CD4-positive, alpha-beta T cell treated with Interleukin-4 for 1 hour (primary cell): Measurements from ENCODE around the gene AKAP9.
"Not testable (repeated sequence)": the region's sequence is repeated elsewhere in the genome, so short reads cannot be mapped to it uniquely, and the experiment has no call there.

Experiments
- DNase-seq, 2 donors: peaks; one replicate each; pipeline ENCODE4 v3.0.0-alpha.2; 2020 to 2022

Gene AKAP9

DNA sequence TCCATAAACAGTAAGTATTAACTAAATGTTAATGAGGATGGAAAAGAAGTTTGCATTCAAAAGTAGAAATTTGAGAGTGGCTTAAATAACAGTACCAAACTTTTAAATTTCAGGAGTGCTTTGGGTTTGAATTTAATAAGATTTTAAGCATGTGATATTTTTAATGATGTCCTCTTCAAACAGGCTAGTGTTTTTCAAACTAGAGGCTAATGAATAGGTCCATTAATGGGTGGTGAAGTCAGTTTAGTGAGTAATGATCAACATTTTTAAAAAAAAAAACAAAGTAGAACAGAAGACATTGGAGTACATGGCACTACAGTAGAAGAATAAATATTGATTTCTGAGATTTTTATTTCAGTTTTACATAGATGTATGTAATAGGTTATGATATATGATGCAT, 72.9 kb downstream of the AKAP9 start:
- DNase-seq = no peak

DNA sequence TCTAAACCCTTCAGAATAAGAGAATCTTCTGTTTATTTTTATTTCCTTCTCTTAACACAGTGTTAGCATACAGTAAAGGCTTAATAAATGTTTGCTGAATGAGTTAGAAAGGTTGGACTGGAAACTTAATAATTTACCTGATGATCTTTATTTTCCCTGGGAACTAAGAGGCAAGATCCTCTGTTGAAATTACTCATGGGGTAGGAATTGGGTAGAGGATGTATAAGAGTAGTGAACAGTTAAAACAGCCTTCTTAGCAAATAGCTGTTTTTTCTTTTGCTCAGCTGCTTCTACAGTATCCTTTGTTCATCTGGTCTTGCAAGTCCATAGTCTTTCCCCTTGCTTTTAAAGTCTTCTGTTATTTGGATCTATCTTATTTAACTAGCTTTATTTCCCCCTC, 80.0 kb downstream of the AKAP9 start:
- DNase-seq = no peak

DNA sequence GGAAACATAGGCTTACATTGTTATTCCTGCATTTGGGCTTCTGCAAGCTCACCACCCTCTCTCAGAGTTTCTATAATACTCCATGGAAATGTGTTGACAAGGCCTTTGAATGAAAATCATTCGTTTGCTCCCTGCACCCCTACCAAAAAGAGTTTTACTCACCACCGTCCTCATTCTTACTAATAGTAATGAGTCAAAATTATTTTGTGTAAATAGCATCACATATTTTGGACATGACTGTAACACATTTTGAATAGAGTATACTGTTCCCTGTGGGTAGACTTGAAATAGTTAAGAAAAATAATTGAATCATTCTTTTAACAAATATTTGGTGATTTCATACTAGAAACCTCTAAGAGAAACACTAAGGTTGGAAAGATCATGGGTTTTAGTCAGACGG, 84.6 kb downstream of the AKAP9 start:
- no peak for DNase-seq

DNA sequence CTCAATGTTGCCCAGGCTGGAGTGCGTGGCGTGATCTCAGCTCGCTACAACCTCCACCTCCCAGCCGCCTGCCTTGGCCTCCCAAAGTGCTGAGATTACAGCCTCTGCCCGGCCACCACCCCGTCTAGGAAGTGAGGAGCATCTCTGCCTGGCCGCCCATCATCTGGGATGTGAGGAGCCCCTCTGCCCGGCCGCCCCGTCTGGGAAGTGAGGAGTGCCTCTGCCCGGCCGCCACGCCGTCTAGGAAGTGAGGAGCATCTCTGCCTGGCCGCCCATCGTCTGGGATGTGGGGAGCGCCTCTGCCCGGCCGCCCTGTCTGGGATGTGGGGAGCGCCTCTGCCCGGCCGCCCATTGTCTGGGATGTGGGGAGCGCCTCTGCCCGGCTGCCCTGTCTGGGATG, 86.0 kb downstream of the AKAP9 start:
- not testable (repeated sequence) for DNase-seq

DNA sequence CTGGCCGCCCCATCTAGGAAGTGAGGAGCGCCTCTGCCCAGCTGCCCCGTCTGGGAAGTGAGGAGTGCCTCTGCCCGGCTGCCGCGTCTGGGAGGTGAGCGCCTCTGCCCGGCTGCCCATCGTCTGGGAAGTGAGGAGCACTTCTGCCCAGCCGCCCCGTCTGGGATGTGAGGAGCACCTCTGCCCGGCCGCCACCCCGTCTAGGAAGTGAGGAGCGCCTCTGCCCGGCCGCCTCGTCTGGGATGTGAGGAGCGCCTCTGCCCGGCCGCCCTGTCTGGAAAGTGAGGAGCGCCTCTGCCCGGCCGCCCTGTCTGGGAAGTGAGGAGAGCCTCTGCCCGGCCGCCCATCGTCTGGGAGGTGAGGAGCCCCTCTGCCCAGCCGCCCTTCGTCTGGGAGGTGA, 86.5 kb downstream of the AKAP9 start:
- not testable (repeated sequence) for DNase-seq

DNA sequence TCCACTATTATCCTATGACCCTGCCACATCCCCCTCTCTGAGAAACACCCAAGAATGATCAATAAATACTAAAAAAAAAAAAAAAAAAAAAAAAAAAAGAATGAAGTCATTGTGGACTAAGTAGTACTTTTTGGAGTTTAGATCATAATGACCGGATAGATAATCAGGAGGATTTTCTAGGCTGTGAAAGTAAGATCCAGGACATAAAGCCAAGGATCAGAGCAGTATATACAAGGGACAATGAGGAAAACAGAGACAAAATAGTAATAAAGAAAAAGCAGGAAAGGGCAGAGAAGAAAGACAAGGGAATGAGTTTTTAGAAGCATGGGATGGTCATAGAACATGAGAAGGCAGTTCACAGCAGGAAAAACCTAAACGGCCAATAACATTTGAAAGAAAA, 87.6 kb downstream of the AKAP9 start:
- DNase-seq = no peak

DNA sequence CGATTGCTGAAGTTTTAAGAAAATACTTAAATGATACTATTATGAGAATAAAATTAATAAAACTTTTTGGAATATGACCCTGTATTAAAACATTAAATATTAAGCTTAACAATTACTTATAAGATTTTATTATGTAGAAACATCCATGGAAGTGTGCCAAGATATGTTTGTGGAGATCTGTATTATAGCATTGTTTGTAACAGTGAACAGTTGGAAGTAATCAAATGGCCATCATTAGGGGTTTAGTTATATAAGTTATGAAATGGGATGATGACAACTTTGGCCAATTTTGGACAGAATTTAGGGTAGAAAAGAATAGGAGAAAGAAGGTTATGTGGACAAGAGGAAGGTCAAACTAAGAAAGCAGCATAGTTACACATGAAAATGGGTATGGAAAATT, 88.0 kb downstream of the AKAP9 start:
- no peak for DNase-seq

DNA sequence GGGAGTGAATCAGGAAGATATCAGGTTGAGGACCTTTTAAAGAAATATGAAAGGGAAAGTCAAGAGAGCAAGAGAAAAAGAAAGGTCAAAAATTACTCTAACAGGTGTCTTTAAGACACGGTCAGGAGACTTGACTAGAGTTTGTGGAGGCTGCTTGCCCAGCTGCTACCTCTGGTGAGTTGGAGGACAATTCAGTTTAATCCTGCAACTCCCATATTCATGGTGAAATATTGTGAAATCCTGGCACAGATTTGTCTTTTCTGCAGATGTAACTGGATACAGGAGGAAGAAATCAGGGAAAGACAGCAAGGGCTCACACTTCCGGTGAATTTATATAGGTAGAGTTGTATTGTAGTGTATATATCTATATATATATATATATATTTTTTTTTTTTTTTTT, 93.5 kb downstream of the AKAP9 start:
- no peak for DNase-seq

DNA sequence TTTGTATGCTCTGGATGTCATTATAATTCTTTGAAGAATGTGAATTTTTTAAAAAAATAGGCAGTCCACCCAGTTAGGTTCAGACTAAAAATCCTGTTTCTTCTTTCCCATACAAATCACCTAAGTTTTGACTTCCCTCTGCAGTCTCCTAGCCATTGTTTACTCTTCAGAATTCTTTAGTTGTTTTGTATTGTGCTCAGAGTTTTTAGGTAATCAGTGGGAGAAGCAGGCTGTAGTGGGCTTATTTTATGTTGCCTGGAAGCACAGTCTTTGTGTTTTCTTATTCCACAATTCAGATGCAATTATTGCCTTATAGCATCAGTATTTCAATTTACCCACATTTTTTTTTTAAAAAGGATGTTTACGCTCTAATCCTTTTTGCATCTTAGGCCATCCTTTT, 94.9 kb downstream of the AKAP9 start:
- no peak for DNase-seq

DNA sequence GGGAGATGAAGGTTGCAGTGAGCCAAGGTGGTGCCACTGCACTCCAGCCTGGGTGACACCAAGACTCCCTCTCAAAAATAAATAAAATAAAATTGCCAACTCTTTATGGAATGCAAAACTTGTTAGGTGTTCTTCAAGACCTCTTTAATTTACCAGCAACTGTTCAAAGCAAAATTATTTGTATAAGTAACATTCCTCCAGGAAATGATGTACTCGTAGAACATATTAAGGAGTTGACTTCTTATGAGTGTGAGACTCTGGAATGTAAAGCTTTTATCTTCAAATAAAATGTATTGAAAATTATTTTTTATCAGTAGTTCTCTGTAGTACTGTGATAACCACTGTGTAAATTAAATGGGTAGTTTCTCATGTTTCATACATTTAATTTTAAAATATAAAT, 99.2 kb downstream of the AKAP9 start:
- DNase-seq = no peak

DNA sequence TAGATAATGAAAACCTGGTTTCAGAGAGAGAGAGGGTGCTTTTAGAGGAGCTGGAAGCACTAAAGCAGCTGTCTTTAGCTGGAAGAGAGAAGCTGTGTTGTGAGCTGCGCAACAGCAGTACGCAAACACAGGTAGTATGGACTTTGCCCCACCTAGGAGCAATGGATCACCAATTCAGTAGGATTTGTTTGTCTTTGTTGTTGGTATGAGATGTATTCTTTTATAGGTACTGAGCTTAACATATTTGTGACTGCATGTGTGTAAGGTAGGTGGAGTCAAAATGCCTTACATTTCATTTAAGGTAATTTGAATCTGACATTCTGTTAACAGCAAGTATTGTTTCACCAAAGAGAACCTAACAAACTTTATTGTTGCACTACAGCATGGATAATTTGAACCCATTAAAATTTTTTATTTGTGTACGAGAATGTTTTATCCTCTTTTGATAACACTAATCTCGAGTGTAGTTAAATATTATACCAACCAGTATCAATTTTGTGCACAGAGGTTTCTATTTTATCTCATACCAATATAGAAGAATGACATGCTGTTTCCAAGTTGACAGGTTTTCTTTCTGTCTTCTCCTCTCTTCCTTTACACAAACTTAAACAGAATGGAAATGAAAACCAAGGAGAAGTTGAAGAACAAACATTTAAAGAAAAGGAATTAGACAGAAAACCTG, 101.5 kb downstream of the AKAP9 start:
- DNase-seq = no peak

DNA sequence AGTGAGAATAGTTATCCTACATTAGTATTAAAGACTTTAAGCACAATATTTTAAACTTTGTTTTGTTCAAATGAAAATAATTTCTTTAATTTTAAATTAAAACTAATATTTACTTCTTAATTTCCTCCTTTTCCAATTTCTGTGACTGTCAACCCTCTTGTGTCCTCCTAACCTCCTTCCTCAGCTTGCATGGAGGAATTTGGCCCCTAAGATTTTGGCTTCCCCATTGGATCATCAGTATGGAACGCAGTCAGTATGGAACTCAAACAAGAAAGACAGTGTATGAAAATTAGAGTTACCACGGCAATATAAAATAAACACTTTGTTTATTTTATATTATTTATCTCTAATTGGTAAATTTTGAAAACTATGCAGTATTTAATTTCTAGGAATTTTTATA, 102.4 kb downstream of the AKAP9 start:
- no peak for DNase-seq

DNA sequence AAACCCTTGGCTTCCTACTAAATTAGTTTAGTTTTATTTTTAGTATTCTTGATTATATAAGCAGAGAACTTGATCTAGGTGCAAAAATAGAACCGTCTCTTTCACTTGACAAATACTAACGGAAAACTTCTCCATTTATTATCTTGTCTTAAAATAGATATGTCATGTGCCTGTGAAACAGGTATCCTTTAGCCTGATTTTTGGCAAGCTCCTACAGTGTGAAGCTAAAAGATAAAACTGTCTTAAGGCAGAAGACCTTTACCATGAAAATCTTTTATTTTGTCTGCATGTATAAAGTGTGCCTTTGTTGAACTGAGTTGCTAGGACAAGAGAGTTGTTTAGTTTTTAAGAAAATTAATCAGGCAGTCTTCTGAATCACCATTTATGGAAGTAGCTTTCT, 103.0 kb downstream of the AKAP9 start:
- DNase-seq = no peak

DNA sequence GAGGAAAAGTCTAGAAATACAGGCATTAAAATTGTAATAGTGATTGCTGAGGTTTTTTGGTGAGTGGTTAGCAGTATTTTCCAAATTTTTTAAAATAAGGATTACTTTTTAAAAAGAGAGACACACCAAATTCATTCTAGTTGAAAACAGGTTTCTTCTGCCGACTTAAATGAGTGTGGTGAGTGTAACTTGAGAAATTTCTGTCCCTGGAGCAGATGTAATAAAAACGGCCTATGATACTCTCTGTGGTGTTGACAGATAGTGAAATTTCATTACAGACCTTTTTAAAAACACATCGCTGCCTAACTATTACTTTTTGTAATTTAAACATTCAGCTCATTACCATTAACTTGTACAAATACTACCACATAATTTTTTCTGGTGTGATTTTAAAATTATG, 103.5 kb downstream of the AKAP9 start:
- DNase-seq = no peak

DNA sequence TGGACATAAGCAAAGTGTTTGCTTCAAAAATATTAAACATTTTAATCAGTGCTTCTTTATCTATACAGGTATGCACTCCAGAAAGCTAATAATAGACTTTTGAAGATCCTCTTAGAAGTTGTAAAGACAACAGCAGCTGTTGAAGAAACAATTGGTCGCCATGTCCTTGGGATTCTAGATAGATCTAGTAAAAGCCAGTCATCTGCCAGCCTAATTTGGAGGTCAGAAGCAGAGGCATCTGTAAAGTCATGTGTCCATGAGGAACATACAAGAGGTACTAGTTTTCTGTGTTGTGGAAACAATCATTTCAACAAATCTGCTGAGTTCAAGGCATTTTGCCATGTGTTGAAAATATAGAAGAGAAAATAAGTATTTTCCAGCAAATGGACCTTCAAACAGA, 104.3 kb downstream of the AKAP9 start:
- DNase-seq = no peak

DNA sequence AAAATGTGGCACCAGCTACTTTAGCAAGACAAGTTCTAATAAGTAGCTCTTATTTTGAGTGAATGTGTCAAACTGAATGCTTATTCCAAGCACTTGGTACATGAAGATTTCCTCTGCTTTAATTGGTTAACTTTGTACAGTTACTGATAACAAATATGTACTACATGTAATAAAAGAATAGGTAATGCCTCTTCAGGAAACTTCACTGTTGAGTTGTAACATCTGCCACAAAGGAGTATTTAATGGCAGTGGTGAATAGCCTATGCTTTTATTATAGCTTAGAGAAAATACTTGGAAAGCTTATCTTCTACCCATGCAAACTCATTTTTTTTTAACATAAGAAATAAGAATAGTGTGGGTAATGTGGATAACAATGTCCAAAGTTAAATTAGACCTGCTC, 111.0 kb downstream of the AKAP9 start:
- DNase-seq = no peak

DNA sequence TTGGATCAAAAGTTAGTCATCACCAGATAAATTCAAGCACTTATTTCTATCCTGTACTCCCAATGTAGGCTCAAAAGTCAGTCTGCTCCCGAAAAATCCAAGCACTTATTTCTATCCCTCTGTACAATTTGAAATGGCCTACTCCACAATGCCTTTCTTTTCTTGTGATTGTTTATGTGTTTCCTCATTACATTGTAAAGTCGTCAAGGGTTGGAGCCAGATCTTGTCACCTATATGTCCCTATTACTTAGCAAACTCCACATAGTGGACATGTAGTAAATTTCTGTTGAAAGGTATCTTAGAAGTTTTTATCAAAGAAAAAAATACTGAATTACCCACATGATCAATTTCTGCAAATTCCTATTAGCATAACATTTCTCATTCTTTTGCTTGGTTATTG, 111.5 kb downstream of the AKAP9 start:
- DNase-seq = no peak

DNA sequence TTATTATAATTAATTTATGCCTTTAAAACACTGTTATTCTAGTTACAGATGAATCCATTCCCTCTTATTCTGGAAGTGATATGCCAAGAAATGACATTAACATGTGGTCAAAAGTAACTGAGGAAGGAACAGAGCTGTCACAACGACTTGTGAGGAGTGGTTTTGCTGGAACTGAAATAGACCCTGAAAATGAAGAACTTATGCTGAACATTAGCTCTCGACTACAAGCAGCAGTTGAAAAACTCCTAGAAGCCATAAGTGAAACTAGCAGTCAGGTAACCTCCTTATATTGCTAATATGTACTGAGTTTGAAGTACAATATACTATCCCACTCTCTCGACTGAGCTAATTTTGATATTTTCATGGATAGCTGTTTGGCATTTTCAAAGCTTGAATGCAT, 112.0 kb downstream of the AKAP9 start:
- no peak for DNase-seq

DNA sequence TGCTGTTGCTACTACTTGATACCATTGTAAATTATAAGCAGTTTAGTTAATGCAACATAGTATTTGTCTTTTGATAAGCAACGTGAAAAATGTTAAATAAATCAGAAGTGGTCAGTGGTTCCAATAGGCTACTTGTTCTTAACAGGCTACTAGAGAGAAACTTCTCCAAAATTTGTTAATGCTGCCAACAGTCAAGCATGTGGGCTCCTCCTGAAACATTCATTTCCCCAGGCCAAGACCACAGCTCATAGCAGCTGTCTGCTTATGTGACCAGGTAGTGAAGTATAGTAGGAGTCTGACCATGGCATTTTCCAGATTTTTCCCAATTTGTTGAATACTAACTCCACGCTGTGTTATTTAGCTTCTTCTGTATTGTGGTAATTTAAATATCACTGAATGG, 112.7 kb downstream of the AKAP9 start:
- no peak for DNase-seq

DNA sequence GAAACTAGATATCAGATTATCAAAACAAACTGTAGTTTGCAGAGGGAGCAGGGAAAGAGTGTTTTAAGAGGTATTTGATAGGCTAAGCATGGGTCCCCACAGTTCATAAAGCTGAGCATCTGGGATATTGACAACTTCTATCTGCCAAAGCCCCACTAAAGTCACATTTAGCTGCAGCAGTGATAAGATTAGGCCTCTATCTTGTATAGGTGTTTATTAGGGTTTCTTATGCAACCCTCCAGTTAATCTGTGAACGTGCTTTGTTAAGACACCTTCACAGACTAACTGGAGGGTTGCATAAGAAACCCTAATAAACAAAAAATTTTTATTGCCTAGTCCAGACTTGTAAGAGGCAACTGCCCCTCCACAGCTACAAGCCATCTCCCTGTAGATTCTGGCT, 115.6 kb downstream of the AKAP9 start:
- no peak for DNase-seq

DNA sequence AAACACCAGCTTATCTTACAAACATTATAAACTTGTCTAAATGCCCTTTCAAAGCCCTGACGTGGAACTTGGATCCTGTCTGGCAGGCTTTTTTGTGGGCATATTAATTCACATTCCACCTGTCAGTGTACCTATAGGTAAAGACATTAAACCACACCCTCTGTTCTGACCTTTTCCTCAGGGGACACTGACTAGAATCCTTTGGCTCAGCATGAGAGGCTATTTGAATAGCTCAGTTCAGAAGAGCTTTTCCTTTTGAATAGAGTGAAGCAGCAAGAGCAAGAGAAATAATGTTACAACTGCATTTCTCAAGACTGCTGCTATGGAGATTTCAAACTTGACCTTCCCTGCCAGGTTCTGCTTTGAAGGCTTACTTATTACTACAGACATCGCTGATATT, 116.7 kb downstream of the AKAP9 start:
- no peak for DNase-seq

DNA sequence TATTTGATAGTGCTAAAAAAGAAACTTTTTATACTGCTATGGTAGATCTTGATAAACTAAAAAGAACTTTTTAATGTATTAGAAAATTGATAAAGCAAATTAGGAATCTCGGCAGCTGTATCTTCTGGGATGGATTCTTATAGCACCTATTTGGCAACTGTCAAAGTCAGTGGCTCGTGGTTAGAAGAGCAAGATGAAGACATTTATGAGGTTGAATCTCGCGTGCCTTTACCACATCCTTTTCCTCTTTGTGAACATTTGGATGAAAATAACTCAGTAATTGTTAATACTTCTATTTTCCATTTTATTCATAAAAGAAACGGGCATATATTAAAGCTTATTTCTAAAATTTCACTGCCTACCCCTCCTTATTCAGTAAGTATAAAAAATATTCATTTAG, 117.4 kb downstream of the AKAP9 start:
- peak in 1 of 2 donors; percentile 36 for DNase-seq

DNA sequence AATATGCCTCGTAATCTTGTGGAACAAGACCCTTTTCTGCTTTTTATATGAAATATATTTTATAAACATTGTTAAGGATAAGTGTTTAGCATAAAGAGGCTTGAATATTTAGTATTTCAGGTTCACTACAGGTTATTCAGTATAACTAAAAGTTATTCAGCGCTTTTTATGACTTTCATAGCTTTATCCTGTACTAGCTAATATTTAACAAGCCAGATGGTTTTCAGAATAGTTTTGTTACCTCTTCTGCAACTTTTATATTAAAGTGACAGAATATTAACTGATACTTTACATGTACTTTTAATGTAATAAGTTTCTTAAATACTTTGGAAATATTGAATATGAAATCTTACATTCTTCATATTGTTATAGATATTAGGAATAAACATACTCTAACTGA, 118.2 kb downstream of the AKAP9 start:
- DNase-seq = no peak

DNA sequence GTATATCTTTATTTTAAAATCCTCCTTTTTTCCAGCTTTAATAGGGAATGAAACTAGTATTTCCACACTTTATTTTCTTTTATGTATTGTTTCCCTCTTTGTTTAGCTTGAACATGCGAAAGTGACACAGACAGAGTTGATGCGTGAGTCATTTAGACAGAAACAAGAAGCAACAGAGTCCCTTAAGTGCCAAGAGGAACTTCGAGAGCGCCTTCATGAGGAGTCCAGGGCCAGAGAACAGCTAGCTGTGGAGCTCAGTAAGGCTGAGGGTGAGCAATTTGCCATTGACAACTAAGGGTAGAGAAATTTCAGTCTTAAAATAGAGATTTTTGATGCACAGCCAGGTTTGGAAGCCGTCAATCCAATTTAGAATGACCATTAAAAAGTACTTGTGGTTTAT, 120.5 kb downstream of the AKAP9 start:
- DNase-seq = no peak

DNA sequence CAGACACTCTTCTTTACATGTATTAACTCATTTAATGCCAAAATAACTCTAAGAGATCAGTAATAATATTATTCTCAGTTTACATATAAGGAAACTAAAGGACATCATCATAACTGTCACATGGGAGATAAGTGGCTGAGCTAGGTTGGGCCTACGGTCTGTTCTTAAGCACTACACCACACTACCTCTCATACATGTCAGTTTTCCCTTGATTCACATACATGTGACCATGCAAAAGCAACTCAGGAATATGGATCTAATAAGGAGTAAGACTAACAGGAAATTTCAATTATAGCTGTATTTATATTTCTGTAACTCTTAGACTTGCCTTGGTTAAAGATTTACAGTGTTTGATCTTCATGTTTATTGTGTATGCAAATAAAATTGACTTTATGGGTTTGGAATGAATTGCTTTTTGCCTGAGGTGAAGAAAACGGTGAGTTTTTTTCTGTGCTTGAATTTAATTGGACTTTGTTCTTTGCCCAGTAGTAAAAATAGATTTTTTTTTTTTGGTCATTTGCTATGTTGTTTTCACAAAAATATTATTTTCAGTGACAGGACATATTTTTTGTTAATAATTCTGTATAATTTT, 123.9 kb downstream of the AKAP9 start:
- no peak for DNase-seq
